Testis (tissue), 3 donors: ENCODE data around the gene TMTC4. TPM values are rescaled to one million over a fixed set of nuclear protein-coding genes. Genes with fewer than 3 reads are reported as not detected.

ENCODE experiments used
- DNase-seq: peaks from one replicate; pipeline ENCODE4 v3.0.0-alpha.2; 2019
- H3K27ac ChIP-seq, 2 donors: fragments of 200-600 bp; sonication (generic); one replicate each; pipeline ENCODE4 v1.5.1; 2019
- H3K27me3 ChIP-seq: fragments of 200-600 bp; sonication (generic); one replicate; pipeline ENCODE4 v1.5.1; 2019
- H3K36me3 ChIP-seq: fragments of 200-600 bp; sonication (generic); one replicate; pipeline ENCODE4 v1.5.1; 2017; ENCODE audit warnings: low read depth; ENCODE audit errors: missing control alignments
- H3K4me1 ChIP-seq: fragments of 200-600 bp; sonication (generic); one replicate; pipeline ENCODE4 v1.5.1; 2019
- H3K4me3 ChIP-seq, 2 donors: fragments of 200-600 bp; sonication (generic); one replicate each; pipeline ENCODE4 v1.5.1; 2017 to 2019
- H3K9me3 ChIP-seq: fragments of 200-600 bp; sonication (generic); one replicate; pipeline ENCODE4 v1.5.1; 2017
- CTCF ChIP-seq, 3 experiments: fragments of 450-650 bp in 2 of 3; fragments of 200-600 bp in 1 of 3; sonication (generic) in 1 of 3; IDR thresholded peaks; one replicate each; pipeline ENCODE4 v1.5.1; 2016 to 2019; ENCODE audit warnings: antibody characterized with exemption in 3 of 3, mild to moderate bottlenecking in 2 of 3, moderate library complexity in 1 of 3
- POLR2A ChIP-seq: fragments of 450-650 bp; IDR thresholded peaks from one replicate; pipeline ENCODE4 v1.6.1; 2017; ENCODE audit warnings: antibody characterized with exemption, mild to moderate bottlenecking, moderate library complexity
- WGBS, 2 donors: methylation state at CpG; one replicate each; pipeline ENCODE4 v1.1.5; 2018; 5-methylcytosine and 5-hydroxymethylcytosine counted together
- intact Hi-C: fragments of 100-400 bp; cut with DNase I; formaldehyde crosslinking; loops from one replicate; pipeline ENCODE4 v1.15.1; 2023; ENCODE audit warnings: low total_unique reads
- polyA plus RNA-seq: library from polyadenylated mRNA; stranded (reverse); fragments of 350-450 nt; fragmentation: Illumina TruSeq; extraction: RNeasy Lipid Tissue Mini Kit (QIAGEN cat#74804); gene quantifications from one replicate; pipeline ENCODE4 v1.2.3, GENCODE V29; 2014; ENCODE audit warnings: low read depth, low replicate concordance; ENCODE audit not compliant: insufficient read depth
- total RNA-seq, 2 donors: library from RNA; depleted of rRNA; stranded (reverse); fragments of >200 nt; gene quantifications; one replicate each; pipeline ENCODE4 v1.2.3, GENCODE V29; 2016

TMTC4 gene
- total and polyA plus RNA-seq, 3 donors from 2014 or later = 27.5 to 35.1 (median 28.2) TPM

- TF ChIP-seq POLR2A (no peak), CTCF (IDR thresholded peaks at IDR 0.05) (no peak)
Observed at GRCh38 chr13:100600461-100600860, 74.1 kb downstream of the TMTC4 start.

GRCh38 chr13:100597253-100597652, 77.3 kb downstream of the TMTC4 start:
- H3K9me3 ChIP-seq = no peaks in the 10 kb centered on the region
- intact Hi-C loops = no loop called here
- TF ChIP-seq POLR2A = no peak
- TF ChIP-seq CTCF (IDR thresholded peaks at IDR 0.05) = no peak
- H3K27me3 ChIP-seq = no peaks in the 10 kb centered on the region
- no peak overlapping the region for H3K27ac ChIP-seq
- 85 to 97% methylated on average over 4 of the region's 4 CpGs for WGBS, 2 donors
- no peak for DNase-seq
- H3K4me1 ChIP-seq = no peaks in the 10 kb centered on the region
- H3K4me3 ChIP-seq = no peak overlapping the region
- H3K36me3 ChIP-seq = no peaks in the 10 kb centered on the region

More at GRCh38 chr13:100600461-100600860, 74.1 kb downstream of the TMTC4 start:
- no peaks in the 10 kb centered on the region for H3K9me3 ChIP-seq
- H3K4me1 ChIP-seq = peaks cover 8% of the 10 kb centered on the region
- no peaks in the 10 kb centered on the region for H3K27me3 ChIP-seq
- no peaks in the 10 kb centered on the region for H3K36me3 ChIP-seq
- no peak for DNase-seq
- no peak overlapping the region for H3K4me3 ChIP-seq
- intact Hi-C loops = no loop called here
- no peak overlapping the region for H3K27ac ChIP-seq
- WGBS, 2 donors = 89 to 97% methylated on average over 6 of the region's 6 CpGs

- H3K27ac ChIP-seq = no peak overlapping the region
- no peak for TF ChIP-seq CTCF (IDR thresholded peaks at IDR 0.05)
- no peak for TF ChIP-seq POLR2A
Observed at GRCh38 chr13:100596516-100596915, 78.1 kb downstream of the TMTC4 start.

GRCh38 chr13:100594731-100595130, 79.9 kb downstream of the TMTC4 start:
- Histone ChIP-seq H3K9me3 (no peaks in the 10 kb centered on the region), H3K27me3 (no peaks in the 10 kb centered on the region), H3K36me3 (no peaks in the 10 kb centered on the region), H3K27ac (no peak overlapping the region), H3K4me3 (no peak overlapping the region), H3K4me1 (no peaks in the 10 kb centered on the region)
- intact Hi-C loops = no loop called here
- no peak for DNase-seq
- TF ChIP-seq CTCF (IDR thresholded peaks at IDR 0.05) (no peak), POLR2A (no peak)
- WGBS, 2 donors = 83 to 86% methylated on average over 4 of the region's 4 CpGs

More at GRCh38 chr13:100596516-100596915, 78.1 kb downstream of the TMTC4 start:
- Histone ChIP-seq H3K9me3 (no peaks in the 10 kb centered on the region), H3K4me1 (no peaks in the 10 kb centered on the region), H3K4me3 (no peak overlapping the region), H3K36me3 (no peaks in the 10 kb centered on the region), H3K27me3 (no peaks in the 10 kb centered on the region)
- 90 to 91% methylated on average over 2 of the region's 2 CpGs for whole genome bisulfite sequencing, 2 donors
- no peak for DNase-seq
- intact Hi-C loops = no loop called here

- H3K4me3 ChIP-seq = no peak overlapping the region
- H3K36me3 ChIP-seq = no peaks in the 10 kb centered on the region
- no peak for DNase-seq
- no peaks in the 10 kb centered on the region for H3K9me3 ChIP-seq
- no peak overlapping the region for H3K27ac ChIP-seq
- TF ChIP-seq CTCF (IDR thresholded peaks at IDR 0.05) (no peak), POLR2A (no peak)
- WGBS, 2 donors = 68 to 70% methylated on average over 9 of the region's 9 CpGs
- peaks cover under 1% of the 10 kb centered on the region for H3K4me1 ChIP-seq
- H3K27me3 ChIP-seq = no peaks in the 10 kb centered on the region
- intact Hi-C loops = no loop called here
Observed at GRCh38 chr13:100594255-100594654, 80.3 kb downstream of the TMTC4 start.
